Measurements from ENCODE around the gene TENT4A.

DNA sequence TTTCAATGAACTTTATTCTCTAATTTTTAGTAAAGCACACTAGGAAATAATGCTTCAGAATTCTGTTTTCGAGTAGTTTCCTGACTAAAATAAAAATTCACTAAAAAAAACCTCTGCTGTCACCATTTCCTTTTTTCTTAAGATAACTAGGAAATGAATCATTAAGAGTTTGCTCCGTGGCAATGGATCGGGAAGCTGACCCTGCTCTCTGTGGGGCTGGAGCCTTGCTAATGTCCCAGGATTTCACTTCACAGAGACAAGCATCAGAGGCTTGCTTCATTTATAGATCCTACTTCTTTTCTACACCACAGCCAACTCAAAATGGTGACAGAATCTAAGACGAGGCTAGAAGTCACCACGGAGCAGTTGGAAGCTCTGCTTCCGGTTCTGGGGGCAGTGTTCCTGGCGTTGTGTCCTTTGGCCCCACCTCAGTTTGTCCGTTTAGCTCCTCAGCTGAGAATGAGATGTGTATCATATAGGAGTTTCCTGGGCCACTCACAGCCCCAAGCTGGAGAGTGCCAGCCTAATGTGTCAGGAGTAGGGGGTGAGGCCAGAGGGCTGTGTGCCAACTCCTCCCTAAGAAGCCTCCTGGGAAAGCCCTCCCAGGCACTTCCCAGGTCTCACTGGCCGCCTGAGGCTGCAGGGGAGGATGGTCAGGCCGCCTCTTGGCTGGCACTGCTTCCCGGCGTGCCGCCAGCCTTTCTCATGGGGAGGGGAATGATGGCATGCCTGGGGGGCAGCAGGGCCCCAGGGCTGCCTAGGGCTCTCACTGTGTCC, 19.6 kb downstream of the TENT4A start:
- TF ChIP-seq, protein P1, sequence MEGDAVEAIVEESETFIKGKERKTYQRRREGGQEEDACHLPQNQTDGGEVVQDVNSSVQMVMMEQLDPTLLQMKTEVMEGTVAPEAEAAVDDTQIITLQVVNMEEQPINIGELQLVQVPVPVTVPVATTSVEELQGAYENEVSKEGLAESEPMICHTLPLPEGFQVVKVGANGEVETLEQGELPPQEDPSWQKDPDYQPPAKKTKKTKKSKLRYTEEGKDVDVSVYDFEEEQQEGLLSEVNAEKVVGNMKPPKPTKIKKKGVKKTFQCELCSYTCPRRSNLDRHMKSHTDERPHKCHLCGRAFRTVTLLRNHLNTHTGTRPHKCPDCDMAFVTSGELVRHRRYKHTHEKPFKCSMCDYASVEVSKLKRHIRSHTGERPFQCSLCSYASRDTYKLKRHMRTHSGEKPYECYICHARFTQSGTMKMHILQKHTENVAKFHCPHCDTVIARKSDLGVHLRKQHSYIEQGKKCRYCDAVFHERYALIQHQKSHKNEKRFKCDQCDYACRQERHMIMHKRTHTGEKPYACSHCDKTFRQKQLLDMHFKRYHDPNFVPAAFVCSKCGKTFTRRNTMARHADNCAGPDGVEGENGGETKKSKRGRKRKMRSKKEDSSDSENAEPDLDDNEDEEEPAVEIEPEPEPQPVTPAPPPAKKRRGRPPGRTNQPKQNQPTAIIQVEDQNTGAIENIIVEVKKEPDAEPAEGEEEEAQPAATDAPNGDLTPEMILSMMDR (IDR thresholded peaks at IDR 0.05): no peak
- TF ChIP-seq EP300 (IDR thresholded peaks at IDR 0.05): no peak

Data from stomach (tissue), 4 donors.